HG03135 (cell line): ENCODE results near the gene CZIB.
"Not testable (repeated sequence)": the region's sequence is repeated elsewhere in the genome, so short reads cannot be mapped to it uniquely, and the experiment has no call there.

Experiments used
- ATAC-seq: cut with Tn5 transposase; IDR thresholded peaks from one replicate; pipeline ENCODE4 v1.9.1; 2021; ENCODE audit warnings: mild to moderate bottlenecking, moderate library complexity; ENCODE audit not compliant: unreplicated experiment

Gene CZIB

DNA sequence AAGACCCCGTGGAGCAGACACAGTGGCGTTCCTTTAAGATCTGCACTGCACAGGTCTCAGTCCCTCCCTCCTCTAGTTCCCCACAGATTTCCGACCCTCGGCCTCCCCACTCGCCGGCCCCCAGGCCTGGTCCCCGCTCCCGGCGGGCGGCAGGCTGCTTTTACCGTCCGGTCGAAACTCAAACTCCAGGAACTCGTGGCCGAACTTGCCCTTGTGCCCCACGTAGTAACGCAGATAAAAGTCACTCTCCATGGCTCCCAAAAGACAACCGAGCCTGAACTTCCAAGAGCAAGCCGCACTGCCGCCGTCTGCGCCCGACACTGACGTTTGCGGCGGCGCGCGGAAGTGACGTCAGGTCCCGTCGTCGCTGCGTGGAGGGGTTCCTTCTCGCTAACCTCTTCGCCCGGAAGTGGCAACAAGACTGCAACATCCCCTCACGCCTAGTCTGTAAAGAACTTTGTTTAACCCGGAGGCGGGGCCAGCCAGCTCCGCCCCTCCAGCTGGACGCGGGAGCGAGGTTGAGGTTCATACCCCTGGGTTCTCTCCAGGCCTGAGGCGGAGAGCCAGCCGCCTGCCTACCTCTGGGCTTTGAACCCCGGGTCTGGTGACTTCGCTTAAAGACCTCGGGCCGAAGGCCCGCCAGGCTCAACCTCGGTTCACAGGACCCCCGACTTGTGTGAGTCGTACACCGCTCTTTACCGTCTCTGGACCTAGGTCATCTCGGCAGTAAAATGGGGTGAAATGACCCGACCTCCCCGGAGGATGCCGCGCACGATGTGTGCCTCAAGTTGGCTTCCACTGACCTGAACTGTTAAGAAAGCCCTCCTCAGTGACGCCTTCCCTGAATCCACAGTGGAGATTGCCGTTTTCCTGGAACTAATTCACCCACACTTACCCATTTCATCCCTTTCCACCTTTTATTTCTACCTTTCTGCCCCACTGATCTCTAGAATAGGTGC lies 18.0 kb upstream of the CZIB start, which contains the start of gene MAGOH:
Gene MAGOH, minus strand, starts transcription at position 322 of the 959 bp plus-strand sequence. Its CDS starts 70 bp downstream, at position 252.
- ATAC-seq = peak; percentile 92

GRCh38 chr1:53237638-53238037 lies 17.2 kb upstream of the CZIB start:
- no peak for ATAC-seq

GRCh38 chr1:53220962-53221286 lies 490 bp upstream of the CZIB start:
- no peak for ATAC-seq

GRCh38 chr1:53219711-53220110 lies 723 bp downstream of the CZIB start:
- no peak for ATAC-seq

- ATAC-seq = no peak
Measured at GRCh38 chr1:53218201-53218600, 2.2 kb downstream of the CZIB start.

DNA sequence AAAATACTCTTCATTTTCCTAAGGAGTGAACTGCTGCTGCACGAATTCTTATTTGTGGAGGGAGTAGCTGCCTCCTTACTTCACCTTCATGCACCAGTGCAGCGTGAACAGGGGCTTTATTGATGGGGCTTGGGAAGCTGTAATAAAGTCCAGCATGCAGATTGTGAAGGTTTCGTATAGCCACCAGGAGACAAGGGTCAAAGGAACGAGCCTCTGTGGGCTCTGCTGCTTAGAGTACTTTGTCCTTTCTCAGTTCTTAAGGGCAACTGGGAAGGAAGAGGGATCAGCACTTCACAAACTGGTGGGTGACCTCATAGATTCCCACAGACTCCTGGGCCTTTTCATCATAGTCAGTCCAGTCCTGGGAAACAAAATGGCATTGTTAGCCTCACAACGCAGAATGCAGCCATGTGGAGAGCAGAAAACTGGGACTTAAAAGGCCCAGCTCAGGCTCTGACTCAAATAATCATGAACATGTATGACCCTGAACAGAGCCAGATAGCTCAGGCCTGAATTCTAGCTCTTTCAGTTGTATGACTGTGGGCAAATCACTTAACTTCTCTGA lies 6.0 kb downstream of the CZIB start:
- no peak for ATAC-seq

- no peak for ATAC-seq
Measured at GRCh38 chr1:53210954-53211353, 9.5 kb downstream of the CZIB start.

DNA sequence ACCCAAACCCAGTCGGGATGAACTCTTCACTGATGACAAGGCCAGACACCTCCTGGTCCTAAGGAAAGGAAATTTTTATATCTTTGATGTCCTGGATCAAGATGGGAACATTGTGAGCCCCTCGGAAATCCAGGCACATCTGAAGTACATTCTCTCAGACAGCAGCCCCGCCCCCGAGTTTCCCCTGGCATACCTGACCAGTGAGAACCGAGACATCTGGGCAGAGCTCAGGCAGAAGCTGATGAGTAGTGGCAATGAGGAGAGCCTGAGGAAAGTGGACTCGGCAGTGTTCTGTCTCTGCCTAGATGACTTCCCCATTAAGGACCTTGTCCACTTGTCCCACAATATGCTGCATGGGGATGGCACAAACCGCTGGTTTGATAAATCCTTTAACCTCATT lies 10.1 kb downstream of the CZIB start:
- ATAC-seq = no peak

GRCh38 chr1:53207726-53208125 lies 12.7 kb downstream of the CZIB start:
- ATAC-seq = no peak

DNA sequence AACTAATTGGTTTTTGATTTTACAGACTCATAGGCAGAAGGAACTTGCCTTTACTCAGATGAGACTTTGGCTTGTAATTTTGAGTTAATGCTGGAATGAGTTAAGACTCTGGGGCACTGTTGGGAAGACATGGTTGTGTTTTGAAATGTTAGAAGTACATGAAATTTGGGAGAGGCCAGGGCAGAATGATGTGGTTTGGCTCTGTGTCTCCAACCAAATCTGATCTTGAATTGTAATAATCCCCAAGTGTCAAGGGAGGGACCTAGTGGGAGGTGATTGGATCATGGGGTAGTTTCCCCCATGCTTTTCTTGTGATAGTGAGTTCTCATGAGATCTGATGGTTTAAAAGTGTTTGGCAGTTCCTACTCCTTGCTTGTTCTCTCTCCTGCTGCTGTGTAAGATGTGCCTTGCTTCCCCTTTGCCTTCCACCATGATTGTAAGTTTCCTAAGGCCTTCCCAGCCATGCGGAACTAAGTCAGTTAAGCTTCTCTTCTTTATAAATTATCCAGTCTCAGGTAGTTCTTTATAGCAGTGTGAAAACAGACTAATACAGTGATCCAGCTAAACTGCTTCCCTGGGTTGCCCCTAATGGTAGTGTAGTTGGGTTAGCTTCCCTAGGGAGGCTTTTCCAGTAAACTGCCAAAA lies 13.6 kb downstream of the CZIB start:
- no peak for ATAC-seq

- not testable (repeated sequence) for ATAC-seq
Measured at GRCh38 chr1:53206083-53206685, 14.2 kb downstream of the CZIB start.

DNA sequence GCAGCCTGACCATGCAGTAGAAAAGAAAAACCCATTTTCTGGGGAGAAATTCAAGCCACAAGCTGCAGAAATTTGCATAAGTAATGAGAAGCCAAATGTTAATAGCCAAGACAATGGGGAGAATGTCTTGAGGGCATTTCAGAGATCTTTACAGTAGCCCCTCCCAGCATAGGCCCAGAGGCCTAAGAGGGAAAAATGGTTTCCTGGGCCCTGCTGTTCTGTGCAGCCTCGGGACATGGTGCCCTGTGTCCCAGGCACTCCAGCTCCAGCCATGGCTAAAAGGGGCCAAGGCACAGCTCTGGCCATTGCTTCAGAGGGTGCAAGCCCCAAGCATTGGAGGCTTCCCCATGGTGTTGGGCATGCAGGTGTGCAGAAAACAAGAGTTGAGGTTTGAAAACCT lies 14.9 kb downstream of the CZIB start:
- not testable (repeated sequence) for ATAC-seq

- ATAC-seq = no peak
Measured at GRCh38 chr1:53203466-53203865, 17.0 kb downstream of the CZIB start.

GRCh38 chr1:53198241-53198651 lies 22.2 kb downstream of the CZIB start:
- ATAC-seq = no peak

DNA sequence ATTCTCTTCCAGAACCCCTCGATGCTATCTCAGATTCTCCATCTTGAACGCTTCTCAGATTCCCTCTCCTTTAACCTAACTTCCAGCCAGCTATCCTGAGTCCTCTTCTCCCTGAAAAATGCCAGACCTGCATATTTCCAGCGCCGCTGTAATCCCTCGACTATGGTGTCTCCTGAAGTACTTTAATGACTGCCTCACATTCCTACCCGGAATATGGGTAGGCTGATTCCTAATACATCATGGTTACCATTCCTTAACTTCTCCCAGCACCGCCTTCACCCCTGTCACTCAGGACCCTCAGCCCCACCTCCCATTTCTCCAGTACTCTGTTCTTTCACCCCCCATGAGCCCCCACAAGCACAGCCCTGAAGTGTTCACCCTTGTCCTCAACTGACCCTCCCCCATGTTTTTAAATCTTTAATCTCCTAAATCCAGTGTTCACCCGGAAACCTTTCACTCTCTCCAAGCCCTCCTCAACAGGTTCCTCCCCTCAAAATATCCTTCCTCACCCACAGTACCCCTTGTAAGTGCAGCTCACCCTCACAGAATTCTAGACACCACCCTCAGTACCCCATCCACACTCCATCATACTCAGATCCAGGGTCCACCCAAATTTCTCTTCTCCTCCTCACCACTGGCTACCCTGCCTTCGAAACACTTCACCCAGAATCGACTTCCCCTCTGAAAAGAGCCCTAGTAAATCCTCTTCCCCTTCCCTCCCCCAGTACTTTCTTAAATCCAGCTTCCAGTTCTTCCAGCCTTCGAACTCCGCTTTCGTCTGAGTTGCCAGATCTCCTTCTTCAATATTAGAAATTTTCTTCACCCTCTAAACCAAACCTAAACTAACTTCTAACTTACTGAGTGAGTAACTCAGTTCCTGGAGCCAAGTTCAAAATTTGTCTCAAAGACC lies 22.9 kb downstream of the CZIB start:
- no peak for ATAC-seq

DNA sequence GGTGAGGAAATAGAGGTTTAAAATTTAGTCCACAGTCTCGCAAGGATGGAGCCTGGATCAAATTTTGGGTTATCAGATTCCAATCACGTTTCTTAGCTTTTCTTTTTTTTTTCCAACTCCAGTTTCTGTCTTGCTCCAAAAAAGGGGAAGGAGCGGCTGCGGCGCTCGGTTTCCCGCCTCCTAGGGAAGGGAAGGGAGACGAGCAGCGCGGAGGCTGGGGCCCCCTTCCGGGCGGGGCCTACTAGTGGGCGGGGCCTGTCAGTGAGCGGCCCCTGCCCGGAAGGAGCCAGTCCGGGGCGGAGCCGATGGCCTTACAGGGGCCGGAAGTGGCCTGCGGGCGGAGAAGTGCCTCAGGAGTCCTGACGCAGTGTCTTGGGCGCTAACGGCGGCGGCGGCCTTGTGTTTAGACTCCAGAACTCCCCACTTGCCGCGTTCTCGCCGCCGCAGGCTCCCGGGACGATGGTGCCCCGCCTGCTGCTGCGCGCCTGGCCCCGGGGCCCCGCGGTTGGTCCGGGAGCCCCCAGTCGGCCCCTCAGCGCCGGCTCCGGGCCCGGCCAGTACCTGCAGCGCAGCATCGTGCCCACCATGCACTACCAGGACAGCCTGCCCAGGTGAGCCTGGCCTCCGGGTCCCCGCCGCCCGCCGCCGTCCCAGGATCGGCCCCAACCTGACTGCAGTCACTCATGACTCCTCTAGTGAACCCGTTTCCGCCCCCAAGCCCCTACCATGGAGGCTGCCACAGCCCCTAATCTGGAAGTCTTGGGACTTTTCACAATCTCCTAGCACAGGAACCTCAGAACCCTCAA lies 23.7 kb downstream of the CZIB start, which contains the start of gene CPT2:
Gene CPT2, plus strand, starts transcription at position 340 of the 806 bp plus-strand sequence. Its CDS starts 120 bp downstream, at position 460.
- peak; percentile 99 for ATAC-seq

- no peak for ATAC-seq
Measured at GRCh38 chr1:53196017-53196484, 24.4 kb downstream of the CZIB start.

DNA sequence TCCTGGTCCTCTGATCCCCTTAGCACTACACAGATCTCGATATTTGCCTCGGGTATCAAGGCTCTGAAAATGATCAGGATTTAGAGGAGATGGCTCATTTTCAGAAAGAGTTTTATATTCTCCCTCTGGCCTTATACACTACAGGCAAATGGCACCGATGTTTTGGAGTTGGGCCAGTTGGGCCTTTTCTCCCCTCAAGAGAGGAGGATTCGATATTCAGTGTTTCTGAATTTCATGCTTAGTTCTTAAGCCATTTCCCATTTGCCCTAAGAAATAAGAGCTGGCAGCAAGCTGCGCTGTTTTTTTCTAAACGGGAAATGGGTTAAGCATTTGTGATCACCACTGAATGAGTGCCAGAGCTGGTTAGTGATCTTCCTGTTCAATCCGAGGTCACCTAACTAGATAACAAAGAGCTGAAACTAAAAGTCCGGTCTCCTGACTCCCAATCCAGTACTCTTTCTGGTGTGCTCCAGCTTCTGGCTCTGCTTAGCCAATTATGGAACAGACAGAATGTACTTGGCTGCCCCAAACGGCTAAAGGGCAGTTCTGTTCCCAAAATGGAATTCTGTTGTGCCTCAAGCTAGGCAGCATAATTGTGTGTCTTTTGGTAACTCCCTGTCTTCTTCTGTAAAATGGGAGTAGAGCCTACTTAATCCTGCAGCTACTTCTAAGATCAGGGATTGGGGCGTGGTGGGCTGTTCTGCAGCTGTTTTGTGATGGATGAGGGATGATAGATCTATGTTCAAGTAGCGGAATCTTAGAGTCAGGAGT lies 25.0 kb downstream of the CZIB start:
- no peak for ATAC-seq

DNA sequence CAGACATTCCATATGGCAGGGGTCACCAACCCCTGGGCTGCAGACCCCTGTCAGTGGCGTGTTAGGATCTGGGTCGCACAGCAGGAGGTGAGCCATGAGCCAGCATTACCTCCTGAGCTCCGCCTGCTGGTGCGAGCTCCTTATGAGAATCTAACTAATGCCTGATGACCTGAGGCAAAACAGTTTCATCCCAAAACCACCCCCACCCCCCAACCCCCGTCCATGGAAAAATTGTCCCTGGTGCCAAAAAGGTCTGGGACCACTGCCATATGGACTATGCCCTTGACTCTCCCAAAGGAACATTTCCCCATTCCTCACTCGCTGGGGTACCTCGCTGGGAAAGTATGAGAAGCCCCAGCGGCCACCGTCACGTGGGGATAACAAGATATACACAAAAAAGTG lies 30.2 kb downstream of the CZIB start:
- no peak for ATAC-seq
